A549 (cell line): ENCODE measurements around the gene LYAR. TPM values are rescaled to one million over a fixed set of nuclear protein-coding genes. Genes with fewer than 3 reads are reported as not detected.

Source experiments
- ATAC-seq, 2 experiments: fragments of 200-7000 bp in 1 of 2; fragments of >200 bp in 1 of 2; cut with Nextera tagmentation in 1 of 2; cut with Tn5 transposase in 1 of 2; 3 replicates each; pipeline versions ENCODE4 v1.8.0 to v1.9.1; 2018 to 2020; ENCODE audit warnings: mild to moderate bottlenecking in 1 of 2, moderate library complexity in 1 of 2
- CTCF ChIA-PET: fragments of 300-600 bp; sonication (Branson Sonifier 250); formaldehyde crosslinking; extraction: SDS; loops from one replicate; lab custom pipeline; 2021; ENCODE audit warnings: antibody characterized with exemption, inconsistent platforms; lab: Yijun Ruan, JAX
- POLR2A ChIA-PET: fragments of 350-600 bp; formaldehyde crosslinking; extraction: SDS; loops from one replicate; lab custom pipeline; 2021; ENCODE audit warnings: antibody characterized with exemption, inconsistent platforms; lab: Yijun Ruan, JAX
- DNase-seq, 2 experiments: peaks; one replicate each; pipeline versions ENCODE4 v3.0.0 to v3.0.0-alpha.2; 2011 to 2016; ENCODE audit warnings: low read depth in 1 of 2, low spot score in 1 of 2
- FAIRE-seq: peaks from 2 replicates; lab custom pipeline; 2011; peaks lifted over from hg19 to GRCh38; lab: Jason Lieb, UNC
- H3K27ac ChIP-seq, 2 experiments: fragments of >200 bp; sonication (Bioruptor Twin); formaldehyde crosslinking; 3 replicates each; pipeline ENCODE4 v1.5.1; 2016 to 2017
- H3K4me1 ChIP-seq: fragments of >200 bp; sonication (Bioruptor Twin); formaldehyde crosslinking; 3 replicates; pipeline ENCODE4 v1.6.1; 2016
- H3K4me2 ChIP-seq: fragments of >200 bp; sonication (Bioruptor Twin); formaldehyde crosslinking; 3 replicates; pipeline ENCODE4 v1.6.1; 2016
- H3K4me3 ChIP-seq: fragments of >200 bp; sonication (Bioruptor Twin); formaldehyde crosslinking; 3 replicates; pipeline ENCODE4 v1.5.1; 2016
- H3K9me3 ChIP-seq: fragments of >200 bp; sonication (Bioruptor Twin); formaldehyde crosslinking; 3 replicates; pipeline ENCODE4 v1.6.1; 2016
- CBX2 ChIP-seq: fragments of 200-600 bp; sonication (generic); IDR thresholded peaks from 2 replicates; pipeline ENCODE4 v1.6.1; 2016; ENCODE audit warnings: low read depth, mild to moderate bottlenecking, borderline replicate concordance
- CBX8 ChIP-seq: fragments of 200-600 bp; sonication (generic); IDR thresholded peaks from 2 replicates; pipeline ENCODE4 v1.6.1; 2016
- EHMT2 ChIP-seq: fragments of 200-600 bp; sonication (generic); IDR thresholded peaks from 2 replicates; pipeline ENCODE4 v1.6.1; 2016; ENCODE audit warnings: antibody characterized with exemption, low read depth, mild to moderate bottlenecking, moderate library complexity
- ELK1 ChIP-seq: fragments of 150-350 bp; IDR thresholded peaks from 2 replicates; pipeline ENCODE4 v1.6.1; 2014; ENCODE audit warnings: low read depth, mild to moderate bottlenecking, low read length
- ESRRA ChIP-seq: fragments of 150-350 bp; IDR thresholded peaks from 2 replicates; pipeline ENCODE4 v1.6.1; 2014; ENCODE audit warnings: mild to moderate bottlenecking, low read length, borderline replicate concordance
- FOSL2 ChIP-seq, 2 experiments: fragments of 450-650 bp in 1 of 2; fragments of >200 bp in 1 of 2; sonication (Bioruptor Twin) in 1 of 2; formaldehyde crosslinking; IDR thresholded peaks; 2 replicates each; pipeline versions ENCODE4 v1.5.0 to v1.6.1; 2016 to 2020; ENCODE audit warnings: mild to moderate bottlenecking in 1 of 2, moderate library complexity in 1 of 2
- FOXS1 ChIP-seq: fragments of 250-450 bp; sonication (Bioruptor Pico); IDR thresholded peaks from 2 replicates; pipeline ENCODE4 v1.5.0; 2020; ENCODE audit warnings: mild to moderate bottlenecking, moderate library complexity
- HOXA7 ChIP-seq: fragments of 250-450 bp; sonication (Bioruptor Pico); IDR thresholded peaks from 2 replicates; pipeline ENCODE4 v1.5.0; 2020; ENCODE audit warnings: mild to moderate bottlenecking, moderate library complexity
- HOXB13 ChIP-seq: fragments of 250-450 bp; sonication (Bioruptor Pico); IDR thresholded peaks from 2 replicates; pipeline ENCODE4 v1.5.0; 2020; ENCODE audit warnings: low read depth, mild to moderate bottlenecking, moderate library complexity
- HOXB5 ChIP-seq: fragments of 250-450 bp; sonication (Bioruptor Pico); IDR thresholded peaks from 2 replicates; pipeline ENCODE4 v1.5.0; 2020; ENCODE audit warnings: mild to moderate bottlenecking, moderate library complexity
- JUNB ChIP-seq: fragments of >200 bp; sonication (Bioruptor Twin); formaldehyde crosslinking; IDR thresholded peaks from 2 replicates; pipeline ENCODE4 v1.6.1; 2016
- MAFK ChIP-seq: fragments of 450-650 bp; IDR thresholded peaks from 2 replicates; pipeline ENCODE4 v1.6.1; 2014; ENCODE audit not compliant: partially characterized antibody
- MAX ChIP-seq: IDR thresholded peaks from 2 replicates; pipeline ENCODE4 v1.6.1; 2012
- MYC ChIP-seq: IDR thresholded peaks from 2 replicates; pipeline ENCODE4 v1.6.1; 2012; ENCODE audit warnings: mild to moderate bottlenecking, inconsistent platforms, low read length, improper control_type of control experiment, borderline replicate concordance
- NPAS2 ChIP-seq: fragments of 250-450 bp; sonication (Bioruptor Pico); IDR thresholded peaks from 2 replicates; pipeline ENCODE4 v1.8.0; 2022; ENCODE audit warnings: mild to moderate bottlenecking, moderate library complexity, borderline replicate concordance
- RAD21 ChIP-seq, 2 experiments: fragments of >200 bp in 1 of 2; sonication (Bioruptor Twin) in 1 of 2; formaldehyde crosslinking in 1 of 2; IDR thresholded peaks in 1 of 2; conservative IDR thresholded peaks in 1 of 2; 2 replicates in 1 of 2; 3 replicates in 1 of 2; pipeline ENCODE4 v1.6.1; 2012 to 2018; ENCODE audit warnings: inconsistent platforms in 1 of 2
- SMC3 ChIP-seq: fragments of >200 bp; sonication (Bioruptor Twin); formaldehyde crosslinking; IDR thresholded peaks from 3 replicates; pipeline ENCODE4 v1.6.1; 2018; ENCODE audit warnings: inconsistent platforms
- TFCP2L1 ChIP-seq: fragments of 250-450 bp; sonication (Bioruptor Pico); IDR thresholded peaks from 2 replicates; pipeline ENCODE4 v1.5.0; 2021; ENCODE audit warnings: mild to moderate bottlenecking
- TP53 ChIP-seq: fragments of 250-450 bp; sonication (Bioruptor Pico); IDR thresholded peaks from 2 replicates; pipeline ENCODE4 v1.5.0; 2021; ENCODE audit warnings: mild to moderate bottlenecking, moderate library complexity
- USF2 ChIP-seq: fragments of 450-650 bp; IDR thresholded peaks from 2 replicates; pipeline ENCODE4 v1.6.1; 2014; ENCODE audit warnings: antibody characterized with exemption
- ZFP36 ChIP-seq: fragments of 450-650 bp; IDR thresholded peaks from 2 replicates; pipeline ENCODE4 v1.6.1; 2014; ENCODE audit warnings: borderline replicate concordance; ENCODE audit not compliant: partially characterized antibody
- WGBS: methylation state at CpG from one replicate; pipeline ENCODE4 v1.1.6; 2017; ENCODE audit errors: missing lambda C conversion rate; 5-methylcytosine and 5-hydroxymethylcytosine counted together
- polyA plus RNA-seq, 4 experiments: library from polyadenylated mRNA; depleted of rRNA in 3 of 4; stranded (reverse); fragments of >200 nt; fragmentation: RNase III in 1 of 4; extraction: RNeasy Plus Mini Kit Qiagen cat#74134 plus additional on column Dnase treatment in 1 of 4; gene quantifications; 2 replicates in 3 of 4; 3 replicates in 1 of 4; pipeline ENCODE4 v1.2.3, GENCODE V29; 2011 to 2017
- TF ChIP-seq, protein P1 (sequence below): fragments of 200-600 bp; sonication (generic); IDR thresholded peaks from 2 replicates; pipeline ENCODE4 v1.6.1; 2016; ENCODE audit warnings: antibody characterized with exemption, mild to moderate bottlenecking, moderate library complexity
- TF ChIP-seq, protein P2 (sequence below): fragments of 250-450 bp; sonication (Bioruptor Pico); IDR thresholded peaks from 2 replicates; pipeline ENCODE4 v1.5.0; 2021; ENCODE audit warnings: mild to moderate bottlenecking, moderate library complexity, borderline replicate concordance

The LYAR gene
- polyA plus RNA-seq, 2 of the 4 experiments (the other 2 are of a cell fraction), result 20.5 to 28.1 TPM

DNA sequence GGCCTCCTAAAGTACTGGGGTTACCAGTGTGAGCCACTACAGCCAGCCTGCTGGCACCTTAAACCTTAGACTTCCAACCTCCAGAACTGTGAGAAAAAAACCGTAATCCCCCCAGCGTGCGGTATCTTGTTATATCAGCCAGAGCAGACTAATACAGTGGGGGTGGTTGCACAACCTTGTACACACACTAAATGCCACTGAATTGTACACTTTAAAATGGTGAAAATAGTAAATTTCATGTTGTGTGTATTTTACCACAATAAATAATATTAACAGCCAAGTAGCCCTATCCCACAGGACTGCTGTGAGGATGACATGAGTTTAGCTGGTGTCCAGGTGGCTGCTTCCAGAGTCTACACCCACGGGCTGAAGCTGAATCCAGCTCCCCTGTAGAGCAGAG is 38.9 kb upstream of the LYAR start:
- H3K4me1 ChIP-seq, result no peaks in the 10 kb centered on the region
- ChIA-PET CTCF (no interaction called here), POLR2A (no interaction called here)
- FAIRE-seq (no peak), DNase-seq (no peak), ATAC-seq (no peak)
- TF ChIP-seq SMC3 (no peak), JUNB (no peak), HOXA7 (CRISPR knock-in tag) (no peak), FOSL2 (IDR thresholded peaks at IDR 0.05) (no peak), FOSL2 (CRISPR knock-in tag; IDR thresholded peaks at IDR 0.05) (no peak), ZFP36 (no peak), RAD21 (conservative IDR thresholded peaks at IDR 0.05 in 1 of 2, IDR thresholded peaks at IDR 0.05 in 1 of 2) (no peak), CBX8 (no peak), HOXB5 (no peak), MYC (no peak), HOXB13 (CRISPR knock-in tag) (no peak), CBX2 (no peak), EHMT2 (no peak), ESRRA (no peak), ELK1 (no peak), NPAS2 (CRISPR knock-in tag) (no peak)
- TF ChIP-seq, protein P1, sequence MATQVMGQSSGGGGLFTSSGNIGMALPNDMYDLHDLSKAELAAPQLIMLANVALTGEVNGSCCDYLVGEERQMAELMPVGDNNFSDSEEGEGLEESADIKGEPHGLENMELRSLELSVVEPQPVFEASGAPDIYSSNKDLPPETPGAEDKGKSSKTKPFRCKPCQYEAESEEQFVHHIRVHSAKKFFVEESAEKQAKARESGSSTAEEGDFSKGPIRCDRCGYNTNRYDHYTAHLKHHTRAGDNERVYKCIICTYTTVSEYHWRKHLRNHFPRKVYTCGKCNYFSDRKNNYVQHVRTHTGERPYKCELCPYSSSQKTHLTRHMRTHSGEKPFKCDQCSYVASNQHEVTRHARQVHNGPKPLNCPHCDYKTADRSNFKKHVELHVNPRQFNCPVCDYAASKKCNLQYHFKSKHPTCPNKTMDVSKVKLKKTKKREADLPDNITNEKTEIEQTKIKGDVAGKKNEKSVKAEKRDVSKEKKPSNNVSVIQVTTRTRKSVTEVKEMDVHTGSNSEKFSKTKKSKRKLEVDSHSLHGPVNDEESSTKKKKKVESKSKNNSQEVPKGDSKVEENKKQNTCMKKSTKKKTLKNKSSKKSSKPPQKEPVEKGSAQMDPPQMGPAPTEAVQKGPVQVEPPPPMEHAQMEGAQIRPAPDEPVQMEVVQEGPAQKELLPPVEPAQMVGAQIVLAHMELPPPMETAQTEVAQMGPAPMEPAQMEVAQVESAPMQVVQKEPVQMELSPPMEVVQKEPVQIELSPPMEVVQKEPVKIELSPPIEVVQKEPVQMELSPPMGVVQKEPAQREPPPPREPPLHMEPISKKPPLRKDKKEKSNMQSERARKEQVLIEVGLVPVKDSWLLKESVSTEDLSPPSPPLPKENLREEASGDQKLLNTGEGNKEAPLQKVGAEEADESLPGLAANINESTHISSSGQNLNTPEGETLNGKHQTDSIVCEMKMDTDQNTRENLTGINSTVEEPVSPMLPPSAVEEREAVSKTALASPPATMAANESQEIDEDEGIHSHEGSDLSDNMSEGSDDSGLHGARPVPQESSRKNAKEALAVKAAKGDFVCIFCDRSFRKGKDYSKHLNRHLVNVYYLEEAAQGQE, result no peak
- TF ChIP-seq, protein P2, sequence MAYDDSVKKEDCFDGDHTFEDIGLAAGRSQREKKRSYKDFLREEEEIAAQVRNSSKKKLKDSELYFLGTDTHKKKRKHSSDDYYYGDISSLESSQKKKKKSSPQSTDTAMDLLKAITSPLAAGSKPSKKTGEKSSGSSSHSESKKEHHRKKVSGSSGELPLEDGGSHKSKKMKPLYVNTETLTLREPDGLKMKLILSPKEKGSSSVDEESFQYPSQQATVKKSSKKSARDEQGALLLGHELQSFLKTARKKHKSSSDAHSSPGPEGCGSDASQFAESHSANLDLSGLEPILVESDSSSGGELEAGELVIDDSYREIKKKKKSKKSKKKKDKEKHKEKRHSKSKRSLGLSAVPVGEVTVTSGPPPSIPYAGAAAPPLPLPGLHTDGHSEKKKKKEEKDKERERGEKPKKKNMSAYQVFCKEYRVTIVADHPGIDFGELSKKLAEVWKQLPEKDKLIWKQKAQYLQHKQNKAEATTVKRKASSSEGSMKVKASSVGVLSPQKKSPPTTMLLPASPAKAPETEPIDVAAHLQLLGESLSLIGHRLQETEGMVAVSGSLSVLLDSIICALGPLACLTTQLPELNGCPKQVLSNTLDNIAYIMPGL (CRISPR knock-in tag), result no peak
- no peak overlapping the region for H3K4me3 ChIP-seq
- no peak overlapping the region for H3K4me2 ChIP-seq
- WGBS, result 65% methylated on average over 4 of the region's 4 CpGs
- H3K27ac ChIP-seq, result no peak overlapping the region
- no peaks in the 10 kb centered on the region for H3K9me3 ChIP-seq

DNA sequence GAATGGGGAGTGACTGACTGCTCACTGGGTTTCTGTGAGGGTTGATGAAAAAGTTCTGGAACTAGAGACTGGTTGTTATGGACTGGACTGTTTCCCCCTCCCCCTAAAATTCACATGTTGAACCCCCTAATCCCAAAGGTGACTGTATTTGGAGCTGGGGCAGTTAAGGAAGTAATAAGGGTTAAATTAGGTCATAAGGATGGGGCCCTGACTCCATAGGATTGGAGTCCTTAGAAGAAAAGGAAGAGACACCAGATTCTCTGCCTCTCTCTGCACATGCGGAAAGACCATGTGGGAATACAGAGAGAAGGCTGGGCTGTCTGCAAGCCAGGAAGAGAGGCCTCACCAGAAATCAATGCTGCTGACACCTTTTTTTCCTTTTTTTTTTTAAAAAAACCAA is 38.3 kb upstream of the LYAR start:
- DNase-seq (no peak), ATAC-seq (no peak), FAIRE-seq (no peak)
- TF ChIP-seq MAFK, result no peak
- TF ChIP-seq HOXB5, result no peak
- TF ChIP-seq TFCP2L1, result no peak
- TF ChIP-seq USF2, result no peak
- TF ChIP-seq MAX, result no peak
- no peak for TF ChIP-seq TP53 (CRISPR knock-in tag)
- no peak for TF ChIP-seq FOXS1
- H3K9me3 ChIP-seq, result no peaks in the 10 kb centered on the region
- H3K4me1 ChIP-seq, result no peaks in the 10 kb centered on the region
- H3K4me3 ChIP-seq, result no peak overlapping the region
- ChIA-PET CTCF (no interaction called here), POLR2A (no interaction called here)
- no peak overlapping the region for H3K27ac ChIP-seq
- H3K4me2 ChIP-seq, result no peak overlapping the region
- WGBS, result 92% methylated on average over 1 of the region's 1 CpG
